DMS 273 (cell line): ENCODE measurements around the gene PRM1.

Experiments
- DNase-seq: peaks from one replicate; lab custom pipeline; 2025; ENCODE audit not compliant: unreplicated experiment; lab: John Stamatoyannopoulos, UW

The PRM1 gene

GRCh38 chr16:11273721-11274324 lies 7.3 kb downstream of the PRM1 start:
- DNase-seq = no peak

- DNase-seq = no peak
These were observed 8.0 kb downstream of the PRM1 start, which contains the start of gene PRM3 for GRCh38 chr16:11272921-11273720. Gene PRM3, minus strand, starts transcription at chr16:11273629. Its CDS starts 34 bp downstream, at chr16:11273595.

GRCh38 chr16:11272484-11272883 lies 8.6 kb downstream of the PRM1 start:
- no peak for DNase-seq

GRCh38 chr16:11271610-11272009 lies 9.5 kb downstream of the PRM1 start:
- DNase-seq = no peak

- DNase-seq = no peak
These were observed 10.4 kb downstream of the PRM1 start for GRCh38 chr16:11270602-11271162.

- DNase-seq = no peak
These were observed 12.2 kb downstream of the PRM1 start, which contains the start of gene TNP2 for GRCh38 chr16:11268921-11269375. Gene TNP2, minus strand, starts transcription at chr16:11269325. Its CDS starts 63 bp downstream, at chr16:11269262.

- no peak for DNase-seq
These were observed 16.0 kb downstream of the PRM1 start for GRCh38 chr16:11265124-11265523.

- no peak for DNase-seq
These were observed 16.8 kb downstream of the PRM1 start for GRCh38 chr16:11264155-11264832.

GRCh38 chr16:11263737-11264136 lies 17.4 kb downstream of the PRM1 start:
- DNase-seq = no peak

- no peak for DNase-seq
These were observed 18.2 kb downstream of the PRM1 start for GRCh38 chr16:11262915-11263314.

GRCh38 chr16:11260596-11260966 lies 20.5 kb downstream of the PRM1 start:
- DNase-seq = no peak

GRCh38 chr16:11259655-11260595 lies 21.2 kb downstream of the PRM1 start:
- no peak for DNase-seq

GRCh38 chr16:11258553-11259492 lies 22.3 kb downstream of the PRM1 start:
- DNase-seq = no peak

- peak; percentile 89 for DNase-seq
These were observed 23.8 kb downstream of the PRM1 start for GRCh38 chr16:11257131-11257938.

- peak; percentile 76 for DNase-seq
These were observed 24.4 kb downstream of the PRM1 start for GRCh38 chr16:11256661-11257130.

- DNase-seq = peak; percentile 95
These were observed 25.1 kb downstream of the PRM1 start, which contains the start of gene SOCS1 for GRCh38 chr16:11255737-11256660. Gene SOCS1, minus strand, starts transcription at chr16:11256204. Its CDS starts 726 bp downstream, at chr16:11255478.
